Neuronal stem cell (in vitro differentiated cells): Measurements from ENCODE around the gene COL6A3.
"Not testable (repeated sequence)": the region's sequence is repeated elsewhere in the genome, so short reads cannot be mapped to it uniquely, and the experiment has no call there.

Experiments used
- DNase-seq: peaks from one replicate; pipeline ENCODE4 v3.0.0-alpha.2; 2013; ENCODE audit warnings: low spot score
- H2AFZ ChIP-seq: one replicate; pipeline ENCODE4 v1.6.1; 2013; ENCODE audit warnings: mild to moderate bottlenecking, low read length, inconsistent platforms
- H2AK5ac ChIP-seq: 2 replicates; pipeline ENCODE4 v1.6.1; 2013; ENCODE audit warnings: low read depth, mild to moderate bottlenecking, inconsistent platforms, low read length, moderate library complexity, mixed read lengths
- H2BK120ac ChIP-seq: 2 replicates; pipeline ENCODE4 v1.6.1; 2013; ENCODE audit warnings: low read depth, mild to moderate bottlenecking, inconsistent platforms, low read length, moderate library complexity, mixed read lengths
- H2BK12ac ChIP-seq: one replicate; pipeline ENCODE4 v1.6.1; 2013; ENCODE audit warnings: low read length, inconsistent platforms
- H2BK15ac ChIP-seq: 2 replicates; pipeline ENCODE4 v1.6.1; 2013; ENCODE audit warnings: mild to moderate bottlenecking, low read length, inconsistent platforms, mixed read lengths
- H2BK5ac ChIP-seq: one replicate; pipeline ENCODE4 v1.6.1; 2013; ENCODE audit warnings: inconsistent platforms, mild to moderate bottlenecking, low read length, moderate library complexity
- H3K14ac ChIP-seq: one replicate; pipeline ENCODE4 v1.6.1; 2013; ENCODE audit warnings: low read length, inconsistent platforms
- H3K18ac ChIP-seq: 2 replicates; pipeline ENCODE4 v1.6.1; 2013; ENCODE audit warnings: low read length, inconsistent platforms
- H3K23ac ChIP-seq: 2 replicates; pipeline ENCODE4 v1.6.1; 2013; ENCODE audit warnings: low read depth, mild to moderate bottlenecking, mixed read lengths, low read length, inconsistent platforms; ENCODE audit not compliant: poor library complexity
- H3K27ac ChIP-seq: replicated peaks from 3 replicates; pipeline ENCODE4 v1.5.1; 2013; ENCODE audit warnings: low read length, inconsistent platforms
- H3K27me3 ChIP-seq, 3 experiments: 2 replicates each; pipeline ENCODE4 v1.6.1; 2013; ENCODE audit warnings: low read length in 3 of 3, mild to moderate bottlenecking in 2 of 3, inconsistent platforms in 1 of 3, low read depth in 1 of 3, mixed read lengths in 1 of 3, moderate library complexity in 1 of 3; ENCODE audit not compliant: control insufficient read depth in 3 of 3, insufficient read depth in 3 of 3
- H3K36me3 ChIP-seq, 2 donors: replicated peaks in 1 of 2; 2 replicates each; pipeline ENCODE4 v1.6.1; 2013; ENCODE audit warnings: low read length in 2 of 2; ENCODE audit not compliant: control insufficient read depth in 2 of 2, insufficient read depth in 2 of 2
- H3K4ac ChIP-seq: 2 replicates; pipeline ENCODE4 v1.6.1; 2013; ENCODE audit warnings: inconsistent platforms, mild to moderate bottlenecking, low read length, moderate library complexity
- H3K4me1 ChIP-seq, 2 donors: 1 replicate in 1 of 2; 2 replicates in 1 of 2; pipeline ENCODE4 v1.6.1; 2013; ENCODE audit warnings: low read length in 2 of 2, low read depth in 1 of 2; ENCODE audit not compliant: control insufficient read depth in 2 of 2, insufficient read depth in 1 of 2
- H3K4me2 ChIP-seq: one replicate; pipeline ENCODE4 v1.6.1; 2013; ENCODE audit warnings: mild to moderate bottlenecking, low read length, inconsistent platforms; ENCODE audit not compliant: insufficient read depth, poor library complexity, severe bottlenecking
- H3K4me3 ChIP-seq, 2 donors: 2 replicates each; pipeline ENCODE4 v1.5.1; 2013; ENCODE audit warnings: low read length in 2 of 2, mild to moderate bottlenecking in 2 of 2, inconsistent platforms in 1 of 2, moderate library complexity in 1 of 2
- H3K79me1 ChIP-seq: one replicate; pipeline ENCODE4 v1.6.1; 2013; ENCODE audit warnings: low read depth, mild to moderate bottlenecking, inconsistent platforms, low read length, moderate library complexity
- H3K9ac ChIP-seq: one replicate; pipeline ENCODE4 v1.6.1; 2013; ENCODE audit warnings: mild to moderate bottlenecking, low read depth, low read length, inconsistent platforms; ENCODE audit not compliant: poor library complexity
- H3K9me3 ChIP-seq, 2 donors: replicated peaks in 1 of 2; 2 replicates each; pipeline versions ENCODE3 to v1.6.1; 2013; ENCODE audit warnings: low read length in 2 of 2, mild to moderate bottlenecking in 2 of 2, inconsistent platforms in 1 of 2, low read depth in 1 of 2, mixed read lengths in 1 of 2, moderate library complexity in 1 of 2; ENCODE audit not compliant: control insufficient read depth in 2 of 2, insufficient read depth in 1 of 2
- H4K8ac ChIP-seq: one replicate; pipeline ENCODE4 v1.6.1; 2013; ENCODE audit warnings: low read depth, mild to moderate bottlenecking, inconsistent platforms, low read length, moderate library complexity
- H4K91ac ChIP-seq: one replicate; pipeline ENCODE4 v1.6.1; 2013; ENCODE audit warnings: low read length, low read depth, mild to moderate bottlenecking, inconsistent platforms; ENCODE audit not compliant: poor library complexity
- WGBS, 2 donors: extraction: QIAGEN DNeasy Blood & Tissue Kit; methylation state at CpG; one replicate each; pipeline ENCODE4 v1.1.7; 2013; ENCODE audit warnings: missing lambda C conversion rate in 2 of 2, mixed read lengths in 1 of 2; ENCODE audit not compliant: insufficient read length in 2 of 2, insufficient replicate concordance in 1 of 2; ENCODE audit errors: extremely low coverage in 2 of 2; 5-methylcytosine and 5-hydroxymethylcytosine counted together

COL6A3 gene

GRCh38 chr2:237412646-237412987, 1.3 kb downstream of the COL6A3 start:
- H2BK5ac ChIP-seq, result no peak overlapping the region
- H3K36me3 ChIP-seq, result no peaks in the 10 kb centered on the region
- H3K23ac ChIP-seq, result no peak overlapping the region
- H2AK5ac ChIP-seq, result no peak overlapping the region
- no peak overlapping the region for H3K4me2 ChIP-seq
- H3K4ac ChIP-seq, result no peak overlapping the region
- no peak overlapping the region for H4K91ac ChIP-seq
- no peak overlapping the region for H3K4me3 ChIP-seq
- no peak overlapping the region for H2BK12ac ChIP-seq
- no peaks in the 10 kb centered on the region for H3K9me3 ChIP-seq
- no peaks in the 10 kb centered on the region for H3K4me1 ChIP-seq
- H2AFZ ChIP-seq, result no peak overlapping the region
- H3K9ac ChIP-seq, result no peak overlapping the region
- no peak overlapping the region for H4K8ac ChIP-seq
- DNase-seq, result no peak
- H2BK15ac ChIP-seq, result no peak overlapping the region
- H3K14ac ChIP-seq, result no peak overlapping the region
- H3K27me3 ChIP-seq, result peaks cover 0 to 29% (median 0%) of the 10 kb centered on the region in 3 experiments
- WGBS, 2 donors, result no CpG with 5 or more reads among the region's 7 CpGs
- H3K18ac ChIP-seq, result no peak overlapping the region
- H2BK120ac ChIP-seq, result no peak overlapping the region
- H3K79me1 ChIP-seq, result no peaks in the 10 kb centered on the region
- H3K27ac ChIP-seq, result no peak overlapping the region

- Histone ChIP-seq H3K36me3 (no peaks in the 10 kb centered on the region), H3K18ac (no peak overlapping the region), H3K14ac (no peak overlapping the region), H3K4ac (no peak overlapping the region), H4K91ac (no peak overlapping the region), H2BK120ac (no peak overlapping the region), H3K4me2 (no peak overlapping the region), H2BK15ac (peak overlapping the region; percentile 50), H2AK5ac (no peak overlapping the region), H2AFZ (no peak overlapping the region), H2BK5ac (no peak overlapping the region), H3K4me1 (no peaks in the 10 kb centered on the region), H3K23ac (no peak overlapping the region), H3K9me3 (no peaks in the 10 kb centered on the region), H3K9ac (no peak overlapping the region), H4K8ac (no peak overlapping the region), H3K79me1 (no peaks in the 10 kb centered on the region), H3K27ac (no peak overlapping the region), H2BK12ac (no peak overlapping the region), H3K4me3 (no peak overlapping the region), H3K27me3 (peaks cover 0 to 25% (median 0%) of the 10 kb centered on the region in 3 experiments)
- no CpG with 5 or more reads among the region's 16 CpGs for WGBS, 2 donors
- no peak for DNase-seq
Measured at GRCh38 chr2:237411683-237412423, 2.1 kb downstream of the COL6A3 start.

- Histone ChIP-seq H2BK5ac (no peak overlapping the region), H3K14ac (no peak overlapping the region), H4K8ac (no peak overlapping the region), H3K18ac (no peak overlapping the region), H3K36me3 (no peaks in the 10 kb centered on the region), H3K27ac (no peak overlapping the region), H3K27me3 (peaks cover 0 to 24% (median 0%) of the 10 kb centered on the region in 3 experiments), H3K79me1 (no peaks in the 10 kb centered on the region), H3K9ac (no peak overlapping the region), H3K4me1 (no peaks in the 10 kb centered on the region), H3K4me2 (no peak overlapping the region), H2BK15ac (no peak overlapping the region), H2BK12ac (no peak overlapping the region), H4K91ac (no peak overlapping the region), H3K4me3 (no peak overlapping the region), H2BK120ac (no peak overlapping the region), H3K4ac (no peak overlapping the region), H3K23ac (no peak overlapping the region), H2AFZ (no peak overlapping the region), H2AK5ac (no peak overlapping the region), H3K9me3 (no peaks in the 10 kb centered on the region)
- WGBS, 2 donors, result no CpG with 5 or more reads among the region's 12 CpGs
- no peak for DNase-seq
Measured at GRCh38 chr2:237411092-237411601, 2.8 kb downstream of the COL6A3 start.

GRCh38 chr2:237409263-237409662, 4.7 kb downstream of the COL6A3 start:
- not testable (repeated sequence) for H3K79me1 ChIP-seq, H2AFZ ChIP-seq, H4K91ac ChIP-seq, H4K8ac ChIP-seq, H3K9me3 ChIP-seq, H2BK12ac ChIP-seq, H3K9ac ChIP-seq, H3K36me3 ChIP-seq, H3K4ac ChIP-seq, H2AK5ac ChIP-seq, H3K14ac ChIP-seq, H2BK120ac ChIP-seq, H3K27ac ChIP-seq, H3K4me3 ChIP-seq, DNase-seq, H3K18ac ChIP-seq, H3K23ac ChIP-seq, H3K4me1 ChIP-seq, H2BK5ac ChIP-seq, H3K4me2 ChIP-seq, H2BK15ac ChIP-seq
- WGBS, 2 donors, result no CpG with 5 or more reads among the region's 2 CpGs
- peaks cover 0 to 28% (median 0%) of the 10 kb centered on the region in 3 experiments for H3K27me3 ChIP-seq
